Stomach (tissue), 4 donors: ENCODE results near the gene ANXA5.

Experiments
- POLR2AphosphoS5 ChIP-seq, 3 donors: sonication (generic); formaldehyde crosslinking; IDR thresholded peaks; one replicate each; pipeline ENCODE4 v1.6.1; 2016; ENCODE audit warnings: antibody characterized with exemption in 3 of 3
- TF ChIP-seq, protein P1 (sequence below), 7 experiments: fragments of 450-650 bp in 4 of 7; fragments of 200-600 bp in 3 of 7; sonication (generic) in 3 of 7; IDR thresholded peaks; one replicate each; pipeline ENCODE4 v1.5.1; 2016 to 2019; ENCODE audit warnings: antibody characterized with exemption in 7 of 7, control low read depth in 2 of 7, mild to moderate bottlenecking in 1 of 7

- TF ChIP-seq, protein P1, sequence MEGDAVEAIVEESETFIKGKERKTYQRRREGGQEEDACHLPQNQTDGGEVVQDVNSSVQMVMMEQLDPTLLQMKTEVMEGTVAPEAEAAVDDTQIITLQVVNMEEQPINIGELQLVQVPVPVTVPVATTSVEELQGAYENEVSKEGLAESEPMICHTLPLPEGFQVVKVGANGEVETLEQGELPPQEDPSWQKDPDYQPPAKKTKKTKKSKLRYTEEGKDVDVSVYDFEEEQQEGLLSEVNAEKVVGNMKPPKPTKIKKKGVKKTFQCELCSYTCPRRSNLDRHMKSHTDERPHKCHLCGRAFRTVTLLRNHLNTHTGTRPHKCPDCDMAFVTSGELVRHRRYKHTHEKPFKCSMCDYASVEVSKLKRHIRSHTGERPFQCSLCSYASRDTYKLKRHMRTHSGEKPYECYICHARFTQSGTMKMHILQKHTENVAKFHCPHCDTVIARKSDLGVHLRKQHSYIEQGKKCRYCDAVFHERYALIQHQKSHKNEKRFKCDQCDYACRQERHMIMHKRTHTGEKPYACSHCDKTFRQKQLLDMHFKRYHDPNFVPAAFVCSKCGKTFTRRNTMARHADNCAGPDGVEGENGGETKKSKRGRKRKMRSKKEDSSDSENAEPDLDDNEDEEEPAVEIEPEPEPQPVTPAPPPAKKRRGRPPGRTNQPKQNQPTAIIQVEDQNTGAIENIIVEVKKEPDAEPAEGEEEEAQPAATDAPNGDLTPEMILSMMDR (IDR thresholded peaks at IDR 0.05), result no peak
- TF ChIP-seq POLR2AphosphoS5 (IDR thresholded peaks at IDR 0.05), result no peak
Observed at GRCh38 chr4:121669163-121669550, 27.6 kb downstream of the ANXA5 start.
